HG02884 (cell line): ENCODE results near the gene ELN.
A peak's percentile ranks its signal among the peaks of the same experiment; 100 is the strongest.
"Not testable (repeated sequence)": the region's sequence is repeated elsewhere in the genome, so short reads cannot be mapped to it uniquely, and the experiment has no call there.

Experiments used
- ATAC-seq: cut with Tn5 transposase; IDR thresholded peaks from one replicate; pipeline ENCODE4 v1.9.1; 2021; ENCODE audit warnings: mild to moderate bottlenecking, moderate library complexity; ENCODE audit not compliant: unreplicated experiment

The ELN gene

GRCh38 chr7:74000489-74001149, 27.4 kb upstream of the ELN start:
- no peak for ATAC-seq

DNA sequence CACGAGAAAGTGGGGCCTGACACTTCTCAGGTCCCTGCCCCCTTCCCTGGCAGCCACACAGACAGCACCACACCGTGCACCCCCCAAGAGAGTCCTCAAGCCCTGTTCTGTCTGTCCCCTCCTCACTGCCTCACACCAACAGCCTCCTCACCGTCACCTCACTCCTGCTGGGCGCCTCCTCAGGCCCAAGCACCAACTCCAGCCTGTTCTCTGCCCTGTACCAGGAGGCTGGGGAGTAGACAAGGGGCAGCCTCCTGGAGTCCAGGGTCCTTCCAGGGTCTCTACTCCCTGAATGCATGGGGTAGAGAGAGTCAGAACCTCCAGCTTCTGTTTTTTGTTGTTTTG, 26.9 kb upstream of the ELN start:
- ATAC-seq = no peak

GRCh38 chr7:74002474-74003017, 25.4 kb upstream of the ELN start:
- no peak for ATAC-seq

GRCh38 chr7:74003621-74004020, 24.4 kb upstream of the ELN start:
- ATAC-seq = no peak

- no peak for ATAC-seq
Observed at GRCh38 chr7:74006032-74006431, 21.9 kb upstream of the ELN start.

DNA sequence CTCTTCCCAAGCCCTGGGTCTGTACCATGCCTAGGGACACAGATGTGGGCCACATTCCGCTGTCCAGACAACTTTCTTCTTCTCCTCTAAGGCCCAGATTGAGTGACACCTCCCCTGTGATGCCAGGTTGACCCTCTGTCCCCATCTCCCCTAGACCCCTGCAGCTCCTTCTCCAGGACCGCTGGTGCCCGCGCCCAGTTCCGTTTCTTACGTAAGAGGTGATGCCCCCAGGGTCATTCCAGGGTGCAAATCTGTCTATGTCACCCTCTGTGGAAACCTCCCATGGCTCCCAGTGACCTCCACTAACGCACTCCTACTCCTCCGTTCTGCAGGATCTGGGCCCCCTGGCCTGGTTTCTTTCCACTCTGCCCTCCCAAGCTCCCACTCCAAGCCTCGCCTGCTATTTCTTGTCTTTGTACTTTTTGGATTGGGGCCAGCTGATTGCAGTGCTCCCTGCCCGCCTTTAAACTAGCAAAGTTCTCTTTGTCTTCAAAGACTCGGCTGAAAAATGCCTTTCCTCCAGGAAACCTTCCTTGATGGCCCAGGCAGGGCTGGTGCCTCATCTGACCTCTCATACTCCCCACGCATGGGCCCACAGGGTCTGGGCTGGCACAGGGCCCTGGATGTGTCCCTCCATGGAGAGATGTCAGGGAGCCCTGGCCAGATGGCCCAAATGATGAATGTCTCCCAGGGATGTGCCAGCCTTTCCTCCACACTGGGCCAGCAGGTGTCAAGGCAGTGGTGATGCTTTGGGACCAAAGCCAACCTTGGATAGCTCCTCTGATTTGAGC, 21.3 kb upstream of the ELN start:
- no peak for ATAC-seq

- no peak for ATAC-seq
Observed at GRCh38 chr7:74007242-74007567, 20.8 kb upstream of the ELN start.

GRCh38 chr7:74008687-74009086, 19.3 kb upstream of the ELN start:
- no peak for ATAC-seq

DNA sequence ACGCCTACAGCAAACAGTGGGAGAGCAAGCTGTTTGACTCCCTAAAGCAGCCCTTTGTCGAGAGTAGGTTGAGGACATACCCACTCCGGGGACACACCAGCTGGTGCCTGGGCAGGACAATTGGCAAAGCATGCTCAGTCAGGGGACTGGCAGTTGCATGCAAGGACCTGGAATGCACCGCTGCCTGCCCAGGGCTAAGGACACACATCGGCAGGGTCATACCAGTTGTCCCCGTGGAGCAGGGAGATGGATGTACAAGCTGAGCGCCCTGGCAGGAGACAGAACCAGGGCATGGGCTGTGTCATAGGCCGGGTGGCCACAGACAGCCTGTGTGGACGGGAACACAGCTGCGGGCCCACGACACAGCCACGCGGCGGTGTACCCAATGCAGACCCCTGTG, 18.3 kb upstream of the ELN start:
- ATAC-seq = no peak

DNA sequence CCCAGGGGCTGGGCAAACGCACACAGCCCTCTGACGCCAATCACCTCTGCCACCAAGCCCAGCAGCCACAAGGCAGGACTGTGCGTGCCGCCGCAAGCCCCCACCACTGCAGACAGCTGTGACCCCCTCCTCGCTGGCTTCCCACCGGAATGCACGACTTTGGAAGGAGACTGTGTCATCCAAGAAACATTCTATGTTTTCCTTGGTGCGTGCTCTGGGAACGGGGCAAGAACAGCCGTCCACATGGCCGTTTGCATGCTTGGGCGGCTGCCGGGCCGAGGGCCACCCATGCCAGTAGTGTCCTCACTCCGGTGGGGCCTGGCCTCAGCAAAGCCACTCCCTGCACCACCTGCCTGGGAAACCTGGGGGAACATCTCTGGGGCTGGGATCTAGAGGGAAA, 17.6 kb upstream of the ELN start:
- ATAC-seq = no peak

GRCh38 chr7:74011421-74011820, 16.6 kb upstream of the ELN start:
- not testable (repeated sequence) for ATAC-seq

DNA sequence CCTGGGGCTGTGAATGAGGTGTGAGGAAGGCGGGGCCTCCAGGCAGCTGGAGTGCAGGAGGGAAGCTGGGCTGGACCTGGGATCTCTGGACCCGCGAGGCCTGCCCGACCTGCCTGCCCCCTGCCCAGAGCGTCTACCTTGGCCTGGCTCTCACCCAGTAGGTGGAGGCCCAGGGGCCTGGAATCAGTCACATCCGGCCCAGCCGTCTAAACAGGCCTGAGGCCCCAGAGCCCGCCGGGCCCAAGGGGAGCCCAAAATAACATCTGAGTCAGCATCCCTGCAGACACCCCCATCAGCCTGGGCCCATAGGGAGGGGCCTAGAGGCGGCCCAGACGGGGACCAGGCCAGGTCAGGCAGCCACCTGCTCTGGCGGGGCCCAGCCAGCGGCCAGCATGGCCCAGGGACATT, 15.1 kb upstream of the ELN start:
- peak; percentile 98 for ATAC-seq

- no peak for ATAC-seq
Observed at GRCh38 chr7:74013539-74014272, 14.3 kb upstream of the ELN start.

- ATAC-seq = no peak
Observed at GRCh38 chr7:74014931-74015330, 13.0 kb upstream of the ELN start.

DNA sequence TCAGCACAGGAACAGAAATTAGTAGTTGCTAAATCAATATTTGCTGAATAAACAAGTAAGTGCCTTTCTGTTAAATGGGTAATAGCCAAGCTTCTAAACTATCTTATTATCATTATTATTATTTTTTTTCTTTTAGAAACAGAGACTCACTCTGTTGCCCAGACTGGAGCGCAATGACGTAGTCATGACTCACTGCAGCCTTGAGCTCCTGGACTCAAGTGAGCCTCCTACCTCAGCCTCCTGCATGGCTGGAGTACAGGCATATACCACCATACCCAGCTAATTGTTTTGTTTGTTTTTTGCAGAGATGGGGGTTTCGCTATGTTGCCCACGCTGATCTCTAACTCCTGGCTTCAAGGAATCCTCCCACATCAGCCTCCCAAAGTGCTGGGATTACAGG, 12.3 kb upstream of the ELN start:
- no peak for ATAC-seq

- no peak for ATAC-seq
Observed at GRCh38 chr7:74017125-74017524, 10.8 kb upstream of the ELN start.

DNA sequence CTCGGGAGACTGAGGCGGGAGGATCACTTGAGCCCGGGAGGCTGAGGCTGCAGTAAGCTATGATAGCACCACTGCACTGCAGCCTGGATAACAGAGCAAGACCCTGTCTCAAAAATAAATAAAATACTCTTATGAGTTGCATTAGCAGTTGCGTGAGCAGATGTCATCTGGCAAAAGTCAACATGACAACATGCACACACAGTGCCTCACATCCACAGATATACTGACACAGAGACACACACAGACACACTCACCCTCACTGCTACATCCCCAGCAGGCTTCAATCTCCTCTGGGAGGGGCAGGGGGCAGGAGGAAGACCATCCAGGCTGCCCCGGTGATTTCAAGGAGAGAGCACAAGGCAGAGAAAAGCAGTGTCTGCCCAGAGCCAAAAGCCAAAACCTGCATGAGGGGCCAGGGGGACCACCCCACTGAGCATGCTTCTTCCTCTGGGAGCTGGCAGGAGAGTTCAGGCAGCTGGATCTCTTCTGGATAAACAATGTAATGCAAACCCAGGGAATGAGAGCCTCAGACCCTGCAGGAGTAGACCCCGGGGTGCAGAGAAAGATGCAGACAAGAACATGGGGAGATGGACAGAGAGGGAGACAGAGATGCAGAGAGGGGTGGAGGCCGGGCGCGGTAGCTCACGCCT, 9.6 kb upstream of the ELN start:
- no peak for ATAC-seq

DNA sequence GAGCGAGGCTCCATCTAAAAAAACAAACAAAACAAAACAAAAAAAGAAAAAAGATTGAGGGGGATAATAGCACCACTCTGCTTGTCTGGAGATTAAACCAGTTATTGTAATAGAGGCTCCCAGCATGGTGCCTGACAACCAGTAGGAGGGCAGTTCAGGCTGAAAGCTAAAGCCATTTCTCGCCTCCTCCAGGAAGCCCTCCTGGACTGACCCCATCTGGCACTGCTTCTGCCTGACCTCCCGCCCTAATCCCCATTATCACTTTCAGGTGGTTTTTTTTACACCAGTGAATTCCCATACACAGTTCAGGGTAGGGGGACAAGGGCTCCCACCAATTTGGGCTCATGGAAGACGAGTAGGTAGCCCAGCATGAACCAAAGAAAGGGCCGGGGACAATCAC, 8.8 kb upstream of the ELN start:
- no peak for ATAC-seq

GRCh38 chr7:74020390-74020789, 7.6 kb upstream of the ELN start:
- ATAC-seq = no peak

GRCh38 chr7:74021546-74022320, 6.2 kb upstream of the ELN start:
- ATAC-seq = no peak

DNA sequence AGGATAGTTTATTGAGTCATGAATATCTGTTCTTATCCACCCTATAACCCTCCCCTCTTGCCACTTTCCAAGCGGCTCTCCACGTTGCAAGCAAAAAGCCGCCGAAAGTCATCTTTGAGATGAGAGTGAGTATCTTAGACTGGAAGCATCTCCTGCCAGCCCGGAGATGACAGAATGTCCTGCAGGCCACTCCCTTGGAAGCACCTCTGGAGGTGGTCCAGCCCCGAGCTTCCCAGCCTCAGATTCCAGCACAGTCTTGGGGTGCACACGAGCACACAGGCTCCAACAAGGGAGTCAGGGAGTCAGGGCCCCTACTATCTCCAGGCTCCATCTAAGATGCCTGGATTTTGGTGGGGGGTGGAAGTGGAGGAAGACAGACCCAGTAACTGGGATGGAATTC, 5.5 kb upstream of the ELN start:
- no peak for ATAC-seq
